ENCODE data around the gene ENGASE. TPM values are rescaled to one million over a fixed set of nuclear protein-coding genes. Genes with fewer than 3 reads are reported as not detected.
"Not testable (repeated sequence)": the region's sequence is repeated elsewhere in the genome, so short reads cannot be mapped to it uniquely, and the experiment has no call there.

ENGASE gene
- total RNA-seq, 1 donor from 2014 or later, result 38.4 TPM

- H3K27me3 Mint-ChIP-seq (ENCODE audit: unreplicated experiment), result peaks cover 3% of the 10 kb centered on the region
- H3K4me3 Mint-ChIP-seq (ENCODE audit: unreplicated experiment), result peak overlapping the region; percentile 32
- no peaks in the 10 kb centered on the region for H3K9me3 Mint-ChIP-seq (ENCODE audit: unreplicated experiment)
- peak; percentile 93 for DNase-seq (ENCODE audit: extremely low spot score, unreplicated experiment)
- TF ChIP-seq, protein P1, sequence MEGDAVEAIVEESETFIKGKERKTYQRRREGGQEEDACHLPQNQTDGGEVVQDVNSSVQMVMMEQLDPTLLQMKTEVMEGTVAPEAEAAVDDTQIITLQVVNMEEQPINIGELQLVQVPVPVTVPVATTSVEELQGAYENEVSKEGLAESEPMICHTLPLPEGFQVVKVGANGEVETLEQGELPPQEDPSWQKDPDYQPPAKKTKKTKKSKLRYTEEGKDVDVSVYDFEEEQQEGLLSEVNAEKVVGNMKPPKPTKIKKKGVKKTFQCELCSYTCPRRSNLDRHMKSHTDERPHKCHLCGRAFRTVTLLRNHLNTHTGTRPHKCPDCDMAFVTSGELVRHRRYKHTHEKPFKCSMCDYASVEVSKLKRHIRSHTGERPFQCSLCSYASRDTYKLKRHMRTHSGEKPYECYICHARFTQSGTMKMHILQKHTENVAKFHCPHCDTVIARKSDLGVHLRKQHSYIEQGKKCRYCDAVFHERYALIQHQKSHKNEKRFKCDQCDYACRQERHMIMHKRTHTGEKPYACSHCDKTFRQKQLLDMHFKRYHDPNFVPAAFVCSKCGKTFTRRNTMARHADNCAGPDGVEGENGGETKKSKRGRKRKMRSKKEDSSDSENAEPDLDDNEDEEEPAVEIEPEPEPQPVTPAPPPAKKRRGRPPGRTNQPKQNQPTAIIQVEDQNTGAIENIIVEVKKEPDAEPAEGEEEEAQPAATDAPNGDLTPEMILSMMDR (IDR thresholded peaks at IDR 0.05), result no peak
- H3K4me1 Mint-ChIP-seq (ENCODE audit: unreplicated experiment), result peaks cover 90% of the 10 kb centered on the region
- H3K27ac Mint-ChIP-seq (ENCODE audit: unreplicated experiment), result peak overlapping the region; percentile 86
- H3K36me3 Mint-ChIP-seq (ENCODE audit: unreplicated experiment), result peaks cover 19% of the 10 kb centered on the region
Observed at GRCh38 chr17:79027925-79028491, 46.6 kb upstream of the ENGASE start.

- no peak for DNase-seq (ENCODE audit: extremely low spot score, unreplicated experiment)
- Mint-ChIP-seq H3K9me3 (ENCODE audit: unreplicated experiment) (no peaks in the 10 kb centered on the region), H3K36me3 (ENCODE audit: unreplicated experiment) (peaks cover 19% of the 10 kb centered on the region), H3K4me3 (ENCODE audit: unreplicated experiment) (no peak overlapping the region), H3K27me3 (ENCODE audit: unreplicated experiment) (peaks cover 3% of the 10 kb centered on the region), H3K4me1 (ENCODE audit: unreplicated experiment) (peaks cover 91% of the 10 kb centered on the region), H3K27ac (ENCODE audit: unreplicated experiment) (peak overlapping the region; percentile 86)
- TF ChIP-seq, protein P1 (IDR thresholded peaks at IDR 0.05), result peak; percentile 51
Observed at GRCh38 chr17:79028496-79029326, 45.9 kb upstream of the ENGASE start.

- Mint-ChIP-seq H3K9me3 (ENCODE audit: unreplicated experiment) (no peaks in the 10 kb centered on the region), H3K27ac (ENCODE audit: unreplicated experiment) (peak overlapping the region; percentile 83), H3K36me3 (ENCODE audit: unreplicated experiment) (peaks cover 19% of the 10 kb centered on the region), H3K4me1 (ENCODE audit: unreplicated experiment) (peaks cover 95% of the 10 kb centered on the region), H3K4me3 (ENCODE audit: unreplicated experiment) (no peak overlapping the region), H3K27me3 (ENCODE audit: unreplicated experiment) (peaks cover 3% of the 10 kb centered on the region)
- no peak for DNase-seq (ENCODE audit: extremely low spot score, unreplicated experiment)
- TF ChIP-seq, protein P1 (IDR thresholded peaks at IDR 0.05), result no peak
Observed at GRCh38 chr17:79029327-79030009, 45.2 kb upstream of the ENGASE start.

GRCh38 chr17:79030636-79031035 lies 44.0 kb upstream of the ENGASE start:
- DNase-seq (ENCODE audit: extremely low spot score, unreplicated experiment); H3K27me3 Mint-ChIP-seq (ENCODE audit: unreplicated experiment); H3K9me3 Mint-ChIP-seq (ENCODE audit: unreplicated experiment); H3K4me3 Mint-ChIP-seq (ENCODE audit: unreplicated experiment): not testable (repeated sequence)
- Mint-ChIP-seq H3K4me1 (ENCODE audit: unreplicated experiment) (peaks cover 98% of the 10 kb centered on the region), H3K27ac (ENCODE audit: unreplicated experiment) (peak overlapping the region; percentile 83), H3K36me3 (ENCODE audit: unreplicated experiment) (peaks cover 14% of the 10 kb centered on the region)

DNA sequence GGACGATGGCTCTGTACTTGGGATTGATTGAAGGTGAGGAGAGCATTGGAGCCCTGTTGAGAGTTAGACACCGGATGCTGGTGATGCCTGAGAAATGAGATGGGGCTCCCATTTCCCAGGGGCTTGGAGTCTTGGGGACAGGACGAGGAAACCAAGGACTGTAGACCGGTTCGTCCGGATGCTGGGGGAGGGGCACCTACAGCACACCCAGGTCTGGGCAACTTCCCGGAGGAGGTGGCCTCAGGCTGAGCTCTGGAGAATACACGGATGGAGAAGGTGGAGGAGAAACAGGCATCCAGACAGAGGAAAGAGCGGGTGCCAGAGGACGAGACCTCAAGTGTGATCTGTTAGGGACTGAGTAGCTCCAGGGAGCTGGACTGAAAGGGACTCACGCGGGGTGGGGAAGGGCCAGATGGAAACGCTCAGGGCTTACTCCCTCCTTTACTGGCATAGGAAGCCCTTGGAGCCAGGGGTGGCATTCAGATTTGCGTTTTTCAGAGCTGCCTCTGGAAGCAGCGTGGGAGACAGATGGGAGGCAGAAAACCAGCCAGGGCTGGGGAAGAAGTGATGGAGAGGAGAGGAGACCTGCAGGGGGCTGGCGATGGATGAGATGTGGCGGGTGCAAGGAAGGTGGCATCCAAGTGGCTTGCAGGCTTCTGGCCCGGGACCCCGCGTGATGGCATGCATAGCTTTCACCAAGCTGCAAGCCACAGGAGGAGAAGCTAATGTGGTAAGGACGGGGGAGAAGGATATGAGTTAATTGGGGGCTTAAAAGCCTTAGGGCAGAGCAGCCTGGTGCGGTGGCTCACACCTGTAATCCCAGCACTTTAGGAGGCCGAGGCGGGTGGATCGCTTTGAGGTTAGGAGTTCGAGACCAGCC lies 42.4 kb upstream of the ENGASE start:
- no peaks in the 10 kb centered on the region for H3K9me3 Mint-ChIP-seq (ENCODE audit: unreplicated experiment)
- H3K4me3 Mint-ChIP-seq (ENCODE audit: unreplicated experiment), result peak overlapping the region; percentile 12
- H3K27ac Mint-ChIP-seq (ENCODE audit: unreplicated experiment), result peak overlapping the region; percentile 9
- DNase-seq (ENCODE audit: extremely low spot score, unreplicated experiment), result no peak
- peaks cover 92% of the 10 kb centered on the region for H3K4me1 Mint-ChIP-seq (ENCODE audit: unreplicated experiment)
- H3K36me3 Mint-ChIP-seq (ENCODE audit: unreplicated experiment), result peaks cover 14% of the 10 kb centered on the region
- TF ChIP-seq, protein P1 (IDR thresholded peaks at IDR 0.05), result no peak
- peaks cover 3% of the 10 kb centered on the region for H3K27me3 Mint-ChIP-seq (ENCODE audit: unreplicated experiment)
